GM19025 (cell line): ENCODE results near the gene SYTL3.
"Not testable (repeated sequence)": the region's sequence is repeated elsewhere in the genome, so short reads cannot be mapped to it uniquely, and the experiment has no call there.

ENCODE experiments used
- ATAC-seq: cut with Tn5 transposase; IDR thresholded peaks from one replicate; pipeline ENCODE4 v1.9.1; 2021; ENCODE audit warnings: mild to moderate bottlenecking, low read depth, moderate library complexity; ENCODE audit not compliant: unreplicated experiment

The SYTL3 gene

GRCh38 chr6:158686311-158686710, 36.5 kb downstream of the SYTL3 start:
- ATAC-seq: no peak

DNA sequence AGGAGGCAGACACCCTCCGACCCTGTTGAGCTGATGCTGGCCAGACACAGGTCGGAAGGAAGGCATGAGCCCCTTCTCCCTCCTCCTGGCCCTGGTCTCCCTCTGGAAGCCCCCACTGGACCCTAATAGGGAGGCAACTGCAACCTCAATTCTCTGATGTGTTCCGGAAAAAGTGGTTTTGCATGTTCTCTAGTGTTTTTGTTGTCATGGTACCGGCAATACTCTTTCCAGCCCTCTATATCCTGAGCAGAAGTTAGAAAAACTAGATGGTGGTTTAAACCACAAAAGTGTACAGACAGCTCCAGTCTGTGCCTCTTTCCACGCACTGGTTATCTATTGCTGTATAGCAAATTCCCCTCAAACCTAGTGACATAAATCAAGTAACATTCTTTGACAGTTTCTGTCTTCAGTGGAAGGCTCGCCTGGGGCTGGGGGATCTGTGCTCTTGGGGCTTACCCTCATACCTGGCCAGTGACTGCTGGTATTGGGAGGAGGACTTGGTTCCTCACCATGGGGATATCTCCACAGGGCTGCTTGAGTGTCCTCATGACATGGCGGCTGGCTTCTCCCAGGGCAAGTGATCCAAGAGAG, 37.0 kb downstream of the SYTL3 start:
- no peak for ATAC-seq

- no peak for ATAC-seq
Measured at GRCh38 chr6:158687506-158687905, 37.7 kb downstream of the SYTL3 start.

DNA sequence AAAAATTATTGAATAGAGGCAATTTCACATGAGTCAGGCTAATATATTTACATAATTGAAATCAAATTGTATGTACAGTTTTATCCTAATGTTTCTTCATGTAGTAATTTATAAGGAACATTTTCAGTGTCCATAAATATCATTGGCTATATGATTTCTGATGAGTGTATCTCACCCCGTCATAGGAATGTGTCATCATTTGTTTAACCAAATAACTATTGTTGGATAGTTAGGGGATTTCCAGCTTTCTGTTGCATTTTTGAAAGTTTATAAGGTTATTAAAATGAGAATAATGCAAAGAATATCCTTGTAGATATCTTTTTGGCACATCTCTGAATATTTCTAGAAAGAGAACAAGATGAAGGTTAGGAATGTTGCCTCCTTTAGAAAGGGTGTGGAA, 39.0 kb downstream of the SYTL3 start:
- no peak for ATAC-seq

DNA sequence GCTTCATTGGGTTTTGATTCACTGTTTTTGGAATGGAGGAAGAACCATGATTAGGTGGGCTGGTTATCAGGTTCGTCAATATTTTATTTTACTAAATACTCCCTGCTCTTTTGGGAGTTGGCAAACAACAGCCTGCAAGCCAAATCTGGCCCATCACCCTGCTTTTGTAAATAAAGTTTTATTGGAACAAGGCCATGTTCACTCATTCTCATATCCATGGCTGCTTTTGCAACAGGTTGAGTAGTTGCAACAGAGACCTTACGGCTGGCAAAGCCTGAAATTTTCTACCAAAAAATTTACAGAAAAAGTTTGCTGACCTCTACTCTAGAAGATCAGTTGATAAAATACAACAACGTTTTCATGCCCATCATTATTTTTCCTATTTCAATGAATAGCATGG, 45.1 kb downstream of the SYTL3 start:
- no peak for ATAC-seq

DNA sequence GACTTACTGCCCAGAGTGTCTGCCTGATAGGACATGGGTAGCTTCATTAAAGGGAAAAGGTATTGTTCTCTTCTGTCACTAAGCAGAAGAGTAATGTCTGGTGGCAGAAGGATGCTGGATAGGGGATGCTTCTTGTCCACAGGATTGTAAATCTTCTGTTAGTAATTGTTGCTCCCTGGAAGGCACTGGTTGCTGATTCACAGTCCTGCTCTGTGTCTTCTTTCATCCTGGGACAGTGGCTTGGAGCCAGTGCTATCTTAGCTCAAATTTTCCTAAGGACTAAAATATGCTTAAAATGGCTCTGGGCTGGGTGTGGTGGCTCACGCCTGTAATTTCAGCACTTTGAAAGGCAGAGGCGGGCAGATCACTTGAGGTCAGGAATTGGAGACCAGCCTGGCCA, 48.0 kb downstream of the SYTL3 start:
- no peak for ATAC-seq

DNA sequence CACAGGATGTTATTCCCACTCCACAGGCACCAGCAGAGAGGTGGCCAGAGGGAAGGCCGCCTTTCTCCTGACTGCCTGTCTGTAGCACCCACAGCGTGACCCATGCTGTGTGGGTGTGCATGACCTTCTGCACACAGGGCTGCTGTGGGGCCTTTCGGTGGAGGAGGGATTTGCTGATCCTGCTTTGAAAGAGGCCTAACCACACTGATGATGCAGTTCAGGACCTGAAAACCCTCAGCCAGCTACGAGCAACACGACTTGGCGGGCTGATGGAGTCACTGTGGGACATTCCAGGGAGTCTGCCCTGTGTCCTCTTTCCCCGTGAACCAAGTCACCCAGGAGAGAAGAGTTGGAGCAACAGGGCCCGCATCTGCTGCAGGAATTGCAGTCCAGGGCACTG, 49.1 kb downstream of the SYTL3 start:
- no peak for ATAC-seq

GRCh38 chr6:158701268-158701667, 51.4 kb downstream of the SYTL3 start:
- ATAC-seq: not testable (repeated sequence)

DNA sequence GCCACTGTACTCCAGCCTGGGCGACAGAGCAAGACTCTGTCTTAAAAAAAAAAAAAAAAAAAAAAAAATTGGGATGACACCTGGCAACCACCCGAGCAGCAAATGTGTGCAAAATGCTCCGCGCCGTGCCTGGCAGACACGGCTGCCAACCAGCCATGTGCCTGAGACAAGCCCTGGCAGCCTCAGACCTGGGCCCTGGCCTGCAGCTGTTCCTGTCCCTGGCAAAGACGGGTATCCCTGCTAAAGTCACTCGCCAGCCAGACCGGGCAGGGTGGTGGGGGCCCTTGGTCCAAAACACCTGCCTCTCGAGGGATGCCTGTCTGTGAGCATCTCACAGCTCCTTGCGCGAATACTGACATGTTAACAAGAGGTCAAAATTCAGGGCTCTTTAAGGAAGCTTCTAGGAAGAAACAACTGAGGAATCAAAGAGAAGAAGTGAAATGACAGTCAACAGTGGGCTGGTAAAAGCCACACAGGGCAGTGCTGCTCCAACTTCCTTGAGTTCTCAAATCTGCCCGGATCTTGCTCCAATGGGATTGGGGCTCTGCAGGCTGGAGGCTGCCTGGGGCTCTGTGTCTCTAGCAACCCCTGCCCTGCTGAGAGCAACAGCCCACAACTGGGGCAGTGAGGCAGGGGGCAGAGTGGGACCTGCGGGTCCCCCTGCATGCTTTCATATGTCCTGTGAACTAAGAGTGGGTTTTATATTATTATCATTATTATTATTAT, 53.4 kb downstream of the SYTL3 start:
- no peak for ATAC-seq

- ATAC-seq: peak; percentile 97
Measured at GRCh38 chr6:158703837-158704822, 54.3 kb downstream of the SYTL3 start.

DNA sequence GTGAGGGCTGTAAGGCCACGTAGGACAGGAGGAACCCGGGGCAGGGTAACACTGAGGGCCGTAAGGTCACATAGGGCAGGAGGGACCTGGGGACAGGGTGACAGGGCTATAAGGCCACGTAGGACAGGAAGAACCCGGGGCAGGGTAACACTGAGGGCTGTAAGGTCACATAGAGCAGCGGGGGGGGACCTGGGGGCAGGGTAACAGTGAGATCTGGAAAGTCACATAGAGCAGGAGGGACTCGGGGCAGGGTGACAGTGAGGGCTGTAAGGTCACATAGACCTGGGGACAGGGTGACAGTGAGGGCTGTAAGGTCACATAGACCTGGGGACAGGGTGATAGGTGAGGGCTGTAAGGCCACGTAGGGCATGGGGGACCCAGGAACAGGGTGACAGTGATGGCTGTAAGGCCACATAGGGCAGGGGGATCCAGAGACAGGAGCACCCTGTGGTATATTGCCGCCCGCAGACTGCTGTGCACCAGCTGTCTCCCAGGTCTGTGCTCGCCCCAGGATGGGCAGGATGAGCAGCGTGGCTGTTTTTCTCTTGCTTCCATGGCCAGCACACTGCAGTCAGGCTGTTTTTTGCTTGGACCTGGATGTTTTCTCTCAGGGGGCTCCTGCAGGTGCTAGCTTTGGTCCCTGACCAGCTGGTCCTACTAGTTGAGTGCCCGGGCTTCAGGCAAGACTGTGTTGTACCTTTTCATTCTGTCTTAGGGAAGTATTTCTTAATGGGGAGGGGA, 55.7 kb downstream of the SYTL3 start:
- ATAC-seq: no peak

DNA sequence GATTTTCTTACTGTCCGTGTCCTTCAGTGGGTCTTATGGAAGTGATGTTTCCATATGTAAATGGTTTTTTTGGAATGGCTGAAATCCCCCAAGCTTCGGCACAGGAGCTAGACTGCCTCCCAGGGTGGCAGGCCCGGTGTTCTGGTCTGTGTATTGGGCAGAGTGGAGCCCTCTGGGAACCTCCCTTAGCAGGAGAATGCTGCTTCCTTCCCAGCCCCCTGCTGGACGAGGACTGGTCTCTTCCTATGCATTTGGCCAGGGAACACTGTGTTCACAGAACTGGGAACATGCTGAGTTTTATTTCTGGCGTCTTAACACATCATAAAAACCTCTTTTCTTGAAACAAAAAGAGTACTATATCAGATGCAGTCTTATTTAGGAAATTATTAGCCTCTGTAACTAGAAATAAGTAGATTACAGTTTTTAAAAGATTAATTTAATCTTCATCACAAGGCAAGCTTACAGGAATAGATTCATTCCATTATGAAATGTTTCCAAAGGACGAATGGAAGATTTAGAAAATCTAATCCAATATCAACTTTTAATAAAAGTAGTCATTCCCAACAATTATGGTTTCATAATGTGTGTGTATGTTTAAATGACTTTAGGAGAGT, 56.6 kb downstream of the SYTL3 start:
- no peak for ATAC-seq

DNA sequence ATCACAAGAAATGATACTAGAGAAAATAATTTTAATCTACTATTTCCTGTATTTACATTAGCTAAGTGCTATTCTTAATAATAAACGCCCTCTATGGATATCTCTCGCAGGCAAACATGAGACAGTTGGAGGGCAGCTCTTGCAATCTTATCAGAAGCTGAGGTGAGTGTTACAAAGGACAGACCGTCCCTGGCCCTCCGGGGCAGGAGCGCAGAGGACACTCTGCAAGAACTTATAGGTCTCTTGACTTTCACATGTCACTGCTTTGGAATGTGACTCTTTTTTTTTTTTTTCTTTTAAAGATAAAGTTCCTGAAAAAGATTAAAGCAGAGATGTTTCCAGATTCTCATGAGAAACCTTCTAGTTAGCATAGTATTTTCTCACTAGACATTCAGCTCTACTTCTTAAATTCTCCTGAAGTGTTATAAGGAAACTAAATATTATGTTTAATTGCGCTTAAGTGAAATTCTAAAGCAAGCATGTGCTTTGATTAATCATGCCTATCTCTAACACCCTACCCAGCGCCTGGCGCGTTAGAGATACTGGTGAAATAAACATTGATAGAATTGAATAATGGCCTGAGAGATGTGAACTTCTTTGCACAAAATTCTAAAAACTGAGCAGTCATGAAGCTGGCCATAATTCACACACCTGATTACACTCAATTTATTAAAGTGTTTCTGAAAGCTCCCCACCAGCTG, 57.4 kb downstream of the SYTL3 start:
- ATAC-seq: no peak

DNA sequence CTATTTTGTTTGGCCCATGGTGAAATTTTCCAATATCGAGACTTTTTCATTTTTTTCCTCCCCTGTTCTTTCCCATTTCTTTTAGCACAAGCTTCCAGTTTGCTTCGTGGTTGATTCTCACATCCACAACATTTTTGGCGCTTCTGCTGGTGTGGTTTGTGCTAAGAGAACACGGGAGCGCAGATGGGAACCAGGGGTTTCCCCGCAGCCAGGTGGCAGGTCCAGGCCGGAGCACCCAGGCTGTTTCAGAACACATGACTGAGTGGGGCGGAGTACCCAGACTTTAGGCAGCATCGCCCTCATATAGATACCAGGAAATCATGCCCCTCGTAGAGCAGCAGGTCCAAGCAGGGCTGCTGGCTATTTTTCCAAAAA, 58.0 kb downstream of the SYTL3 start:
- no peak for ATAC-seq

DNA sequence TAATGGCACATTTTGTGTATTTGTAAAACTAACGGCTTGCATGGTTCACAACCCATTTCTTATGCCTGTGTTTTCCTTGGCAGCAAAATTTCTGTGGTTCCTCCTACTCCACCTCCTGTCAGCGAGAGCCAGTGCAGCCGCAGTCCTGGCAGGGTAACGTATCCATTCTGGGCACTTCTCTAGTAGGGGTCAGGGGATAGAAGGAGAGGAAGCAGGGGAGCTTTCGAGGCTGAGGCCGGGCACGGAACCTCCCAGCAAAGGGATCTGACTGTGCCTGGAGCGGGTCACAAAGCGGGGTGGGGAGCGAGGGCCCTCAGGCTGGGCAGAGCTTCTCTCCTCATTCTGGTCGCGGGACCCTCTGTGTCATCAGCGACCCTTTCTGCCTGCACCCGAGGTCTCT, 58.4 kb downstream of the SYTL3 start:
- ATAC-seq: no peak

- ATAC-seq: no peak
Measured at GRCh38 chr6:158709809-158710208, 60.0 kb downstream of the SYTL3 start.

DNA sequence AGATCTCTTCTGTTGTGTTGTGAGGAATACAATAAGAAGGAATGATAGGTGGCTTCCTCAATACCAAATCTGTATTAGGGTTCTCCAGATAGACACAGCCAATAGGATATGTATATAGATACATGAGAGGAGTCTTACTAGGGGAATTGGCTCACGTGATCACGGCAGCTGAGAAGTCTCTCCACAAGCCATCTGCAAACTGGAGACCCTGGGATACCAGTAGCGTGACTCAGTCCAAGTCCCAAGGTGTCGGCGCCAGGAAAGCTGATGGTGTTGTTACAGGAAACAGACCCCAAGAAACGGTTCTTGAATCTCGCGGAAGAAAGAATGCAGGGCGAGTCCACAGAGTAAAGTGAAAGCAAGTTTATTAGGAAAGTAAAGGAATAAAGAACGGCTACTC, 61.4 kb downstream of the SYTL3 start:
- ATAC-seq: no peak

- no peak for ATAC-seq
Measured at GRCh38 chr6:158713469-158713868, 63.6 kb downstream of the SYTL3 start.

- no peak for ATAC-seq
Measured at GRCh38 chr6:158714706-158715105, 64.9 kb downstream of the SYTL3 start.
